ENCODE measurements around the gene PEMT. TPM values are rescaled to one million over a fixed set of nuclear protein-coding genes. Genes with fewer than 3 reads are reported as not detected.

PEMT gene
- total RNA-seq, 1 donor from 2014 or later, result 24.0 TPM

DNA sequence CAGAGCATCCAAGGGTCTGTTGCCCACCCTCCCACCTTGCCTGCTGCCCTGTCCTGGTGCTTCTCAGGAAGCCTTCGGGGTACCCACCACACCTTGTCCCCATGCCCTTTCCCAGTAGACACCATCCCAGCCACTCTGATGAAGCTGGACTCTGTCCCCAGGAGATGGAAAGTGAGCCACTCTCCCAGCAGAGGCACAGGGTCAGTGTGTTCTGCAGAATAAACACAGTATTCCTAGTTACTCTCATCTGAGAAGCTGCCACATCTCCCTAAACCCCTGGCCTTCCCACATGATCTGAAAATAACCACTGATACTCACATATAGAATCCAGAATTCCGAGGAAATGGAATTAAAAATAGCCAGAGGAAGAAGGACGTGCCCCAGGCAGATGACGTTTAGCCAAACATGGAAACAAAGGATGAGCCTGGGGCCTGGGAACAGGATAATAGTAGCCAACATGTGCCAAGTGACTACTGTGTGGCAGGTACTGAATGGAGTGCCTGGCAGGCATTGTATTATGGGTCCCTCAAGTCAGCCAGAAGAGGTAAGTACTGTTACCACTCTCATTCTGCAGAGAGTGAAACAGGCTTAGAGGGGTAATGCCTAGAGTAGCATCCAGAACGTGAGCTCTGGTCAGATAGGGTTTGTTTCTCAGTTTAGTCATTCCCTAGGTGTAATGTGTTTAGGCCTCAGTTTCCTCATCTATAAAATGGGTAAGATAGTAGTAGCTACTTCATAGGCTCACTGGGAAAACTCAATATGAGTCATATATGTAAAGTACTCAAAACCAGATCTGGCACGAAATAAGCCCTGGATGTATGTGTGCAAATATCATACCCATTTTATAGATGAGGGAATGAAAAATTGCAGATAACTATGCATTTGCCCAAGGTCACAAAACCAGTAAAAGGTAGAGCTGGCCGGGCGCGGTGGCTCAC, 20.8 kb upstream of the PEMT start:
- no peak for DNase-seq
- no peak for TF ChIP-seq CTCF (IDR thresholded peaks at IDR 0.05; ENCODE audit: partially characterized antibody, unreplicated experiment)
- Mint-ChIP-seq H3K27ac (ENCODE audit: unreplicated experiment) (no peak overlapping the region), H3K36me3 (ENCODE audit: unreplicated experiment) (peaks cover 4% of the 10 kb centered on the region), H3K4me3 (ENCODE audit: unreplicated experiment) (no peak overlapping the region), H3K9me3 (ENCODE audit: unreplicated experiment) (peaks cover 2% of the 10 kb centered on the region), H3K27me3 (ENCODE audit: unreplicated experiment) (no peaks in the 10 kb centered on the region), H3K4me1 (ENCODE audit: low read depth, unreplicated experiment) (peaks cover 11% of the 10 kb centered on the region)

GRCh38 chr17:17609121-17609520, 17.6 kb upstream of the PEMT start:
- Mint-ChIP-seq H3K27ac (ENCODE audit: unreplicated experiment) (no peak overlapping the region), H3K9me3 (ENCODE audit: unreplicated experiment) (peaks cover 4% of the 10 kb centered on the region), H3K36me3 (ENCODE audit: unreplicated experiment) (peaks cover 4% of the 10 kb centered on the region), H3K4me1 (ENCODE audit: low read depth, unreplicated experiment) (peaks cover 14% of the 10 kb centered on the region), H3K4me3 (ENCODE audit: unreplicated experiment) (no peak overlapping the region), H3K27me3 (ENCODE audit: unreplicated experiment) (no peaks in the 10 kb centered on the region)
- DNase-seq, result no peak
- TF ChIP-seq CTCF (IDR thresholded peaks at IDR 0.05; ENCODE audit: partially characterized antibody, unreplicated experiment), result no peak

- peaks cover 6% of the 10 kb centered on the region for H3K9me3 Mint-ChIP-seq (ENCODE audit: unreplicated experiment)
- H3K27me3 Mint-ChIP-seq (ENCODE audit: unreplicated experiment), result peaks cover 3% of the 10 kb centered on the region
- H3K36me3 Mint-ChIP-seq (ENCODE audit: unreplicated experiment), result no peaks in the 10 kb centered on the region
- TF ChIP-seq CTCF (IDR thresholded peaks at IDR 0.05; ENCODE audit: partially characterized antibody, unreplicated experiment), result no peak
- no peak overlapping the region for H3K27ac Mint-ChIP-seq (ENCODE audit: unreplicated experiment)
- no peak for DNase-seq
- peaks cover 23% of the 10 kb centered on the region for H3K4me1 Mint-ChIP-seq (ENCODE audit: low read depth, unreplicated experiment)
- no peak overlapping the region for H3K4me3 Mint-ChIP-seq (ENCODE audit: unreplicated experiment)
Observed at GRCh38 chr17:17606416-17607000, 15.0 kb upstream of the PEMT start.

GRCh38 chr17:17605729-17606088, 14.2 kb upstream of the PEMT start:
- Mint-ChIP-seq H3K27me3 (ENCODE audit: unreplicated experiment) (peaks cover 3% of the 10 kb centered on the region), H3K9me3 (ENCODE audit: unreplicated experiment) (peaks cover 6% of the 10 kb centered on the region), H3K4me3 (ENCODE audit: unreplicated experiment) (no peak overlapping the region), H3K27ac (ENCODE audit: unreplicated experiment) (no peak overlapping the region), H3K36me3 (ENCODE audit: unreplicated experiment) (no peaks in the 10 kb centered on the region), H3K4me1 (ENCODE audit: low read depth, unreplicated experiment) (peaks cover 23% of the 10 kb centered on the region)
- DNase-seq, result no peak
- TF ChIP-seq CTCF (IDR thresholded peaks at IDR 0.05; ENCODE audit: partially characterized antibody, unreplicated experiment), result no peak

All from glutamatergic neuron (in vitro differentiated cells).